Prostate gland (tissue), 2 donors: ENCODE data around the gene POU2F1. TPM values are rescaled to one million over a fixed set of nuclear protein-coding genes. Genes with fewer than 3 reads are reported as not detected.

Experiments used
- DNase-seq: peaks from one replicate; pipeline ENCODE4 v3.0.0-alpha.2; 2019; ENCODE audit warnings: low spot score
- H3K27ac ChIP-seq, 2 donors: fragments of 200-600 bp; sonication (generic); 2 replicates each; pipeline ENCODE4 v1.5.1; 2017 to 2019
- H3K27me3 ChIP-seq: fragments of 200-600 bp; sonication (generic); replicated peaks from 2 replicates; pipeline ENCODE4 v1.5.1; 2019; ENCODE audit not compliant: insufficient read depth
- H3K36me3 ChIP-seq, 2 donors: fragments of 200-600 bp; sonication (generic); 1 replicate in 1 of 2; 2 replicates in 1 of 2; pipeline versions ENCODE4 v1.5.1 to v1.8.1; 2017 to 2019
- H3K4me1 ChIP-seq: fragments of 200-600 bp; sonication (generic); replicated peaks from 2 replicates; pipeline ENCODE4 v1.5.1; 2019
- H3K4me3 ChIP-seq, 2 donors: fragments of 200-600 bp; sonication (generic); 2 replicates each; pipeline ENCODE4 v1.5.1; 2017 to 2019
- H3K9me3 ChIP-seq: fragments of 200-600 bp; sonication (generic); 2 replicates; pipeline ENCODE4 v1.5.1; 2017
- POLR2A ChIP-seq: fragments of 450-650 bp; IDR thresholded peaks from one replicate; pipeline ENCODE4 v1.6.1; 2016; ENCODE audit warnings: antibody characterized with exemption, mild to moderate bottlenecking
- POLR2AphosphoS5 ChIP-seq: sonication (generic); formaldehyde crosslinking; IDR thresholded peaks from one replicate; pipeline ENCODE4 v1.6.1; 2017; ENCODE audit warnings: antibody characterized with exemption
- WGBS: methylation state at CpG from one replicate; pipeline ENCODE4 v1.1.5; 2018; 5-methylcytosine and 5-hydroxymethylcytosine counted together
- intact Hi-C: fragments of 100-400 bp; cut with DNase I; formaldehyde crosslinking; loops from one replicate; pipeline ENCODE4 v1.14.2; 2022
- total RNA-seq, 2 donors: library from RNA; depleted of rRNA; stranded (reverse); fragments of >200 nt; gene quantifications; one replicate each; pipeline ENCODE4 v1.1.0, GENCODE V29; 2016
- TF ChIP-seq, protein P1 (sequence below), 4 experiments: fragments of 200-600 bp in 2 of 4; fragments of 450-650 bp in 2 of 4; sonication (generic) in 2 of 4; IDR thresholded peaks; 1 replicate in 3 of 4; 2 replicates in 1 of 4; pipeline ENCODE4 v1.5.1; 2016 to 2019; ENCODE audit warnings: antibody characterized with exemption in 4 of 4, mild to moderate bottlenecking in 2 of 4, moderate library complexity in 2 of 4

The POU2F1 gene
- total RNA-seq, 2 donors from 2014 or later = 10.9 to 26.6 TPM

DNA sequence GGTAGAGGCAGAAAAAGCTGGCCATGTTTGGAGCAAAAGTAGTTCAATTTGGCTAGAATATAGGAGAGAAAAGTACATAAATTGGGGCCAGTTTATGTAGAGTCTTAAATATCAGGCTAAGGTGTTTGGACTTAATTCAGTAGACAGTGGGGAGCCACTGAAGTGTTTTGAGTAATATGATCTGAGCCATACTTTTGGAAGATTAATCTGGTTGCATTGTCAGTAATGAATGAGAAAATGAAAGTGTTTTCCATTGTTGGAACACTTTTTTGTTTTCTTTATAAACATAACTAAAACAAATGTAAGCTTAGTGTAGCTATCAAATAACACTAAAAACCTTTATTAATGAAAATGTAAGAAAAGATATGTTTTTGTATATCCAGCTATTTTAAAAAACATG, 42.1 kb downstream of the POU2F1 start:
- no peaks in the 10 kb centered on the region for H3K36me3 ChIP-seq
- H3K27ac ChIP-seq = no peak overlapping the region
- H3K4me1 ChIP-seq = no peaks in the 10 kb centered on the region
- no peak for TF ChIP-seq POLR2A
- intact Hi-C loops = no loop called here
- H3K9me3 ChIP-seq = no peaks in the 10 kb centered on the region
- no peak for DNase-seq
- no peaks in the 10 kb centered on the region for H3K27me3 ChIP-seq
- H3K4me3 ChIP-seq = no peak overlapping the region

DNA sequence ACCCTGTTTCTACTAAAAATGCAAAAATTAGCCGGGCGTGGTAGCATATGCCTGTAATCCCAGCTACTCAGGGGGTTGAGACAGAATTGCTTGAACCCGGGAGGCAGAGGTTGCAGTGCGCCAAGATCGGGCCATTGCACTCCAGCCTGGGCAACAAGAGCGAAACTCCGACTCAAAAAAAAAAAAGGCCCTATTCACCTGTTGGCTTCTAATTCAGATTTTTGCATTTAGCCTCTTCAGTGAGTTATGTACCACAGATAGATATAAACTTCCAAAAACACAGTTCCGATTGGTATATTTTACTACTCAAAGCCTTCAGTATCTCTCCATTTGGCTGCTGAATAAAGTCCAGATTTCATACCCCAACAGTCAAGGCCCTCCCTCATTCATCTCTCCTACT, 42.7 kb downstream of the POU2F1 start:
- Histone ChIP-seq H3K9me3 (no peaks in the 10 kb centered on the region), H3K4me3 (no peak overlapping the region), H3K4me1 (no peaks in the 10 kb centered on the region), H3K36me3 (no peaks in the 10 kb centered on the region), H3K27ac (no peak overlapping the region), H3K27me3 (no peaks in the 10 kb centered on the region)
- DNase-seq = no peak
- 98% methylated on average over 8 of the region's 8 CpGs for WGBS
- intact Hi-C loops = no loop called here
- no peak for TF ChIP-seq POLR2AphosphoS5
- TF ChIP-seq, protein P1, sequence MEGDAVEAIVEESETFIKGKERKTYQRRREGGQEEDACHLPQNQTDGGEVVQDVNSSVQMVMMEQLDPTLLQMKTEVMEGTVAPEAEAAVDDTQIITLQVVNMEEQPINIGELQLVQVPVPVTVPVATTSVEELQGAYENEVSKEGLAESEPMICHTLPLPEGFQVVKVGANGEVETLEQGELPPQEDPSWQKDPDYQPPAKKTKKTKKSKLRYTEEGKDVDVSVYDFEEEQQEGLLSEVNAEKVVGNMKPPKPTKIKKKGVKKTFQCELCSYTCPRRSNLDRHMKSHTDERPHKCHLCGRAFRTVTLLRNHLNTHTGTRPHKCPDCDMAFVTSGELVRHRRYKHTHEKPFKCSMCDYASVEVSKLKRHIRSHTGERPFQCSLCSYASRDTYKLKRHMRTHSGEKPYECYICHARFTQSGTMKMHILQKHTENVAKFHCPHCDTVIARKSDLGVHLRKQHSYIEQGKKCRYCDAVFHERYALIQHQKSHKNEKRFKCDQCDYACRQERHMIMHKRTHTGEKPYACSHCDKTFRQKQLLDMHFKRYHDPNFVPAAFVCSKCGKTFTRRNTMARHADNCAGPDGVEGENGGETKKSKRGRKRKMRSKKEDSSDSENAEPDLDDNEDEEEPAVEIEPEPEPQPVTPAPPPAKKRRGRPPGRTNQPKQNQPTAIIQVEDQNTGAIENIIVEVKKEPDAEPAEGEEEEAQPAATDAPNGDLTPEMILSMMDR (IDR thresholded peaks at IDR 0.05) = no peak

DNA sequence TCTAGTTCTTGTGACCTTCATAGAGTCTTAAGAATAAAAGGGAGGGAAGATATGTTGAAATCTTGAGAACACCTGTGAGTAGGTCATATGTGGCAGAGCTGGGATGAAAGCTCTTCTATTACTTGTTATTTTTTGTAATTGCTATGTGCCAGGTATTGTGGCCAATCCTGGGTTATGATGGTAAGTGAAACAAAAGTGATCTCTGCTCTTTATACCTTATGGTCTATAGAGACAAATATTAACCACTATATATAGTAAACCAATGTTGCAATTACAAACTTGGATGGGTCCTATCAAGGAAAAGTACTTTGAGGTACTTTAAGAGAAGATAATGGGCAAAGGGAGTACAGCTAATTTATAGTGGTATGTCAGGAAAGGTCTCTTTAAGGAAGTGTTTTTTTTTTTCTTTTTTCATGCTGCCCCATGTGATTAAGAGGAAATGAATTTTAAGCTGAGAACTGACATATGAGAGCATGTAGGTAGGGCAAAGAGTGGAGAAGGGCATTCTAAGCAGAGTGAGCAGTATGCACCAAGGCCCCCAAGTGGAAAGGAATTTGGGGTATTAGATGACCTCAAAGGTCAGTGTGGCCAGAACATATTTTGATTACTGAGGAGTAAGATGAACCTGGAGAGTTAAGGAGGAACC, 43.3 kb downstream of the POU2F1 start:
- Histone ChIP-seq H3K9me3 (no peaks in the 10 kb centered on the region), H3K27me3 (no peaks in the 10 kb centered on the region), H3K27ac (no peak overlapping the region), H3K4me3 (no peak overlapping the region), H3K4me1 (no peaks in the 10 kb centered on the region), H3K36me3 (no peaks in the 10 kb centered on the region)
- DNase-seq = no peak
- intact Hi-C loops = no loop called here
- TF ChIP-seq, protein P1 (IDR thresholded peaks at IDR 0.05) = no peak
- TF ChIP-seq POLR2A (no peak), POLR2AphosphoS5 (no peak)

DNA sequence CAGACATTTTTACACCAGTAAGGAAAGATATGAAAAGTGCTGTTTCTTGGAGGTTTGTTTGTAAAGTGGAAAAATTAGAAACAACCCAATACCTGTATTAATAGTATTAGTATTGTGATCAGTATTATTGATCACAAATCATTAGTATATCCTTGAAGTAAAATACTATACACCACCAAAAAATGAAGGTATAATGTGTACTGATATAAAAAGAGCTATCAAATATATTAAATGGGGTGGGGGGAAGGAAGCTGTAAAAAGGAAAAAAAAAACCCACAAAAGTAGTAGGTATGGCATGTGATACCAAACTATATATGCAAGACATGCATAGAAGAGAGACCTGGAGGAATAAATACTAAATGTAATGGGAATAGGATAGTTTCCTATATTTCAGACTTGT, 46.3 kb downstream of the POU2F1 start:
- H3K4me1 ChIP-seq = no peaks in the 10 kb centered on the region
- H3K4me3 ChIP-seq = no peak overlapping the region
- TF ChIP-seq, protein P1 (IDR thresholded peaks at IDR 0.05) = no peak
- TF ChIP-seq POLR2A = no peak
- TF ChIP-seq POLR2AphosphoS5 = no peak
- no peaks in the 10 kb centered on the region for H3K9me3 ChIP-seq
- DNase-seq = no peak
- intact Hi-C loops = loop anchor here (5.0 kb wide), 2 partner anchors 175 to 275 kb away; no protein-coding TSS in a partner anchor
- H3K36me3 ChIP-seq = no peaks in the 10 kb centered on the region
- no peak overlapping the region for H3K27ac ChIP-seq
- no peaks in the 10 kb centered on the region for H3K27me3 ChIP-seq

DNA sequence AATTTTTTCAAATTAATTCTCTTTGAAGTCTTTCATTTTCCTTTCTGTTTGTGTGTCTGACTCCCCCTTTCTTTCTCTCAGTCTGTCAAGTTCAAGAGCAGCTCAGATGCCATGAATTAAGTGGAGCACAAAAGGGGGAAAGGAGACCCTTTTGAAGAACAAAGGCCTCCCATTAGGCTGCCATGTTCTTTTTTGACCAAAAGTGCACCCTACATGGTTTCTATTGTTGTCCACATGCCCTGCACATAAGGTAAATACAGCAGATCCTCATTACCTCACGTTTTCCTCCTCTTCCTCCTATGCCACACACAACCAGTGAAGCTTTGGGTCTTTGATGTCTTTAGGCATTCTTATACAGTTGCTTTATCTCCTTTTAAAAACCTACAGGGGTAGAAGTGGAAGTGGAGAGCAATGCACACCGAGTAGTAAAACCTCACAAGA, 47.7 kb downstream of the POU2F1 start:
- Histone ChIP-seq H3K4me1 (no peaks in the 10 kb centered on the region), H3K9me3 (no peaks in the 10 kb centered on the region), H3K4me3 (no peak overlapping the region), H3K27ac (no peak overlapping the region), H3K27me3 (no peaks in the 10 kb centered on the region), H3K36me3 (no peaks in the 10 kb centered on the region)
- TF ChIP-seq, protein P1 (IDR thresholded peaks at IDR 0.05) = no peak
- TF ChIP-seq POLR2AphosphoS5 (no peak), POLR2A (no peak)
- no peak for DNase-seq
- 62% methylated on average over 2 of the region's 2 CpGs for WGBS
- intact Hi-C loops = loop anchor here (5.0 kb wide), 2 partner anchors 174 to 274 kb away; no protein-coding TSS in a partner anchor
